Measurements from ENCODE around the gene ECI2.
"Not testable (repeated sequence)": the region's sequence is repeated elsewhere in the genome, so short reads cannot be mapped to it uniquely, and the experiment has no call there.

ECI2 gene

DNA sequence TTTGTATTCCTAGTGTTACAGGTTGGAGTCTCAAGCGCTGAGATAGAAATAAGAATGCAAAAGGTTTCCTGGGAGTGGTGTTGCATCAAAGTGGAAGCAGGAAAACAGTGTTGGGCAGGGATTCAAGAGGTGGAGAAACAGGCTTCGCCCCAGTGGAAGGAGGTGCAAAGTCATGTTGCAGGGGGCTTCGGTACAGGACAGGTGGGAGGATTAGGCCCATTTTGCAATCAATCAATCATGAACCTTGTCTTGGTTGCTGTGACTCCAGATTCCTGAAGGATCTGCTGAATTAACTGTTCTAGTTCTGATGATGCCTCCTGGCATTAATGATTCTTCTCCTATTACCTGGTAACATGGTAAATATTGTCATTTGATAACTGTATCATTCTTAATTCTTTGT is 34.1 kb downstream of the ECI2 start:
- H3K4me1 ChIP-seq (ENCODE audit: control insufficient read depth, insufficient read depth, low read length), result no peaks in the 10 kb centered on the region
- H3K4me3 ChIP-seq (ENCODE audit: low read length in 2 of 2), result no peak overlapping the region
- no peak overlapping the region for H3K9ac ChIP-seq (ENCODE audit: low read length in 2 of 2)
- H3K27me3 ChIP-seq (ENCODE audit: control insufficient read depth in 1 of 2, insufficient read depth in 2 of 2, low read length in 2 of 2), result no peaks in the 10 kb centered on the region
- no peak overlapping the region for H3K27ac ChIP-seq (ENCODE audit: low read length)
- H3K36me3 ChIP-seq (ENCODE audit: control insufficient read depth in 2 of 2, insufficient read depth in 2 of 2, low read length in 2 of 2), result no peaks in the 10 kb centered on the region
- H3K9me3 ChIP-seq (ENCODE audit: control insufficient read depth in 2 of 2, low read length in 2 of 2), result no peaks in the 10 kb centered on the region

GRCh38 chr6:4100655-4101054 is 34.7 kb downstream of the ECI2 start:
- H3K27me3 ChIP-seq (ENCODE audit: control insufficient read depth in 1 of 2, insufficient read depth in 2 of 2, low read length in 2 of 2), result no peaks in the 10 kb centered on the region
- no peaks in the 10 kb centered on the region for H3K36me3 ChIP-seq (ENCODE audit: control insufficient read depth in 2 of 2, insufficient read depth in 2 of 2, low read length in 2 of 2)
- H3K9me3 ChIP-seq (ENCODE audit: control insufficient read depth in 2 of 2, low read length in 2 of 2), result no peaks in the 10 kb centered on the region
- no peaks in the 10 kb centered on the region for H3K4me1 ChIP-seq (ENCODE audit: control insufficient read depth, insufficient read depth, low read length)
- no peak overlapping the region for H3K27ac ChIP-seq (ENCODE audit: low read length)
- H3K9ac ChIP-seq (ENCODE audit: low read length in 2 of 2), result no peak overlapping the region
- H3K4me3 ChIP-seq (ENCODE audit: low read length in 2 of 2), result no peak overlapping the region

DNA sequence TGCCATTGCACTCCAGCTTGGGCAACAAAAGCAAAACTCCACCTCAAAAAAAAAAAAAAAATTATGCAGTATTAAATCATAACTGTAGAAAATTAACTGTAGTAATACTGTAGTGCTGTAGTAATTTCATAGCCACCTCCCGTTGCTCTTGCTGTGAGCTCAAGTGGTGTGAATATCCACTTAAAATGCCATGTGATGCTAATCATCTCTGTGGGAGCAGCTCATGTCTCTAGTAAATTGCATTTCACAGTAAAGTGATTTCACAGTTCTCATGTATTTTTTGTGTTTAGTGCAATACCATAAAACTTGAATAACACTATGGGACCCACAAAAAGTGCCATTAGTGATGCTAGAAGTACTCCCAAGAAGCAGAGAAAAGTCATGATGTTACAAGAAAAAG is 42.1 kb downstream of the ECI2 start:
- H3K4me1 ChIP-seq (ENCODE audit: control insufficient read depth, insufficient read depth, low read length), result no peaks in the 10 kb centered on the region

DNA sequence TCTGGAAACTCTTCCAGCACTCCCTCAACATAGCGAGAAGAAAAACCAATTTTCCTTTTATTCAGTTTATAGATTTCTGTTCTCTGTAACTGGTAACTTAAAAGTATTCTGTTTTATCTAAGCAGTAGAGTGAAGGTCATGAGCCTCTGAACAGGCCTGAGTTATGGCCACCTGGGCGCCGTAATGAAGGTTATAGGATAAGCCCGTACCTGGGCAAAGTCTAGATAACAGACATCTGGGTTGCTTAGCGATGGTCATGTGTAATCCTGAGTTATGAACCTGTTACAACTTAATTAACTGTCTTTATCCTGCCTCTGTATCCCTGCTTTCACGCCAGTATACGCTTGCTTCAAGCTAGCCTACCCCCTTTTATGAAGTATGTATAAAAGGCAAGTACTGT is 43.4 kb downstream of the ECI2 start:
- Histone ChIP-seq H3K9ac (ENCODE audit: low read length in 2 of 2) (no peak overlapping the region), H3K36me3 (ENCODE audit: control insufficient read depth in 2 of 2, insufficient read depth in 2 of 2, low read length in 2 of 2) (no peaks in the 10 kb centered on the region), H3K27me3 (ENCODE audit: control insufficient read depth in 1 of 2, insufficient read depth in 2 of 2, low read length in 2 of 2) (no peaks in the 10 kb centered on the region), H3K27ac (ENCODE audit: low read length) (no peak overlapping the region), H3K9me3 (ENCODE audit: control insufficient read depth in 2 of 2, low read length in 2 of 2) (no peaks in the 10 kb centered on the region), H3K4me1 (ENCODE audit: control insufficient read depth, insufficient read depth, low read length) (no peaks in the 10 kb centered on the region), H3K4me3 (ENCODE audit: low read length in 2 of 2) (no peak overlapping the region)

More for the DNA sequence above, 42.1 kb downstream of the ECI2 start:
- Histone ChIP-seq H3K36me3 (ENCODE audit: control insufficient read depth in 2 of 2, insufficient read depth in 2 of 2, low read length in 2 of 2) (no peaks in the 10 kb centered on the region), H3K9me3 (ENCODE audit: control insufficient read depth in 2 of 2, low read length in 2 of 2) (no peaks in the 10 kb centered on the region), H3K4me3 (ENCODE audit: low read length in 2 of 2) (no peak overlapping the region), H3K27ac (ENCODE audit: low read length) (no peak overlapping the region), H3K9ac (ENCODE audit: low read length in 2 of 2) (no peak overlapping the region), H3K27me3 (ENCODE audit: control insufficient read depth in 1 of 2, insufficient read depth in 2 of 2, low read length in 2 of 2) (no peaks in the 10 kb centered on the region)

DNA sequence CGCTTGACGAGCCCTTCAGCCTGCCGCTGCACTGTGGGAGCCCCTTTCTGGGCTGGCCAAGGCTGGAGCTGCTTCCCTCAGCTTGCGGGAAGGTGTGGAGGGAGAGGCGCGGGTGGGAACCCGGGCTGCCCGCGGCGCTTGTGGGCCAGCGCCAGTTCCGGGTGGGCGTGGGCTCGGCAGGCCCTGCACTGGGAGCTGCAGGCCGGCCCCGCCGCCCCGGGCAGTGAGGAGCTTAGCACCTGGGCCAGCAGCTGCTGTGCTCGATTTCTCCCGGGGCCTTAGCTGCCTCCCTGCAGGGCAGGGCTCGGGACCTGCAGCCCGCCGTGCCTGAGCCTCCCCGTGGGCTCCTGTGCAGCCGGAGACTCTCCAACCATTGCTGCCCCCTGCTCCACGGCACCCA is 45.3 kb downstream of the ECI2 start:
- not testable (repeated sequence) for H3K9me3 ChIP-seq (ENCODE audit: control insufficient read depth in 2 of 2, low read length in 2 of 2); H3K4me3 ChIP-seq (ENCODE audit: low read length in 2 of 2); H3K27ac ChIP-seq (ENCODE audit: low read length)

GRCh38 chr6:4088704-4089103 is 46.7 kb downstream of the ECI2 start:
- no peak overlapping the region for H3K27ac ChIP-seq (ENCODE audit: low read length)
- H3K36me3 ChIP-seq (ENCODE audit: control insufficient read depth in 2 of 2, insufficient read depth in 2 of 2, low read length in 2 of 2), result no peaks in the 10 kb centered on the region
- H3K9ac ChIP-seq (ENCODE audit: low read length in 2 of 2), result no peak overlapping the region
- no peaks in the 10 kb centered on the region for H3K4me1 ChIP-seq (ENCODE audit: control insufficient read depth, insufficient read depth, low read length)
- no peaks in the 10 kb centered on the region for H3K27me3 ChIP-seq (ENCODE audit: control insufficient read depth in 1 of 2, insufficient read depth in 2 of 2, low read length in 2 of 2)
- H3K4me3 ChIP-seq (ENCODE audit: low read length in 2 of 2), result no peak overlapping the region
- no peaks in the 10 kb centered on the region for H3K9me3 ChIP-seq (ENCODE audit: control insufficient read depth in 2 of 2, low read length in 2 of 2)

More for the DNA sequence above, 45.3 kb downstream of the ECI2 start:
- H3K36me3 ChIP-seq (ENCODE audit: control insufficient read depth in 2 of 2, insufficient read depth in 2 of 2, low read length in 2 of 2); H3K9ac ChIP-seq (ENCODE audit: low read length in 2 of 2); H3K4me1 ChIP-seq (ENCODE audit: control insufficient read depth, insufficient read depth, low read length); H3K27me3 ChIP-seq (ENCODE audit: control insufficient read depth in 1 of 2, insufficient read depth in 2 of 2, low read length in 2 of 2): not testable (repeated sequence)

GRCh38 chr6:4085332-4085700 is 50.1 kb downstream of the ECI2 start:
- Histone ChIP-seq H3K9ac (ENCODE audit: low read length in 2 of 2) (no peak overlapping the region), H3K9me3 (ENCODE audit: control insufficient read depth in 2 of 2, low read length in 2 of 2) (no peaks in the 10 kb centered on the region), H3K27ac (ENCODE audit: low read length) (no peak overlapping the region), H3K4me1 (ENCODE audit: control insufficient read depth, insufficient read depth, low read length) (no peaks in the 10 kb centered on the region), H3K4me3 (ENCODE audit: low read length in 2 of 2) (no peak overlapping the region), H3K27me3 (ENCODE audit: control insufficient read depth in 1 of 2, insufficient read depth in 2 of 2, low read length in 2 of 2) (no peaks in the 10 kb centered on the region), H3K36me3 (ENCODE audit: control insufficient read depth in 2 of 2, insufficient read depth in 2 of 2, low read length in 2 of 2) (no peaks in the 10 kb centered on the region)

GRCh38 chr6:4084444-4085331 is 50.7 kb downstream of the ECI2 start:
- H3K9ac ChIP-seq (ENCODE audit: low read length in 2 of 2), result no peak overlapping the region

GRCh38 chr6:4078691-4079471 is 56.5 kb downstream of the ECI2 start, which contains the start of gene FAM217A:
Gene FAM217A (minus strand): TSS chr6:4079137. CDS start chr6:4077414, 1,723 bp downstream.
- H3K4me3 ChIP-seq (ENCODE audit: low read length in 2 of 2), result no peak within 1 kb of the TSS
- H3K27ac ChIP-seq (ENCODE audit: low read length), result no peak within 1 kb of the TSS

More at GRCh38 chr6:4084444-4085331, 50.7 kb downstream of the ECI2 start:
- Histone ChIP-seq H3K27me3 (ENCODE audit: control insufficient read depth in 1 of 2, insufficient read depth in 2 of 2, low read length in 2 of 2) (no peaks in the 10 kb centered on the region), H3K9me3 (ENCODE audit: control insufficient read depth in 2 of 2, low read length in 2 of 2) (no peaks in the 10 kb centered on the region), H3K27ac (ENCODE audit: low read length) (no peak overlapping the region), H3K4me1 (ENCODE audit: control insufficient read depth, insufficient read depth, low read length) (no peaks in the 10 kb centered on the region), H3K4me3 (ENCODE audit: low read length in 2 of 2) (no peak overlapping the region), H3K36me3 (ENCODE audit: control insufficient read depth in 2 of 2, insufficient read depth in 2 of 2, low read length in 2 of 2) (no peaks in the 10 kb centered on the region)

GRCh38 chr6:4074478-4075235 is 60.7 kb downstream of the ECI2 start:
- no peak overlapping the region for H3K4me3 ChIP-seq (ENCODE audit: low read length in 2 of 2)
- no peaks in the 10 kb centered on the region for H3K36me3 ChIP-seq (ENCODE audit: control insufficient read depth in 2 of 2, insufficient read depth in 2 of 2, low read length in 2 of 2)
- peaks cover 3 to 6% of the 10 kb centered on the region in 2 donors for H3K27me3 ChIP-seq (ENCODE audit: control insufficient read depth in 1 of 2, insufficient read depth in 2 of 2, low read length in 2 of 2)
- no peak overlapping the region for H3K9ac ChIP-seq (ENCODE audit: low read length in 2 of 2)
- no peaks in the 10 kb centered on the region for H3K9me3 ChIP-seq (ENCODE audit: control insufficient read depth in 2 of 2, low read length in 2 of 2)
- no peak overlapping the region for H3K27ac ChIP-seq (ENCODE audit: low read length)
- H3K4me1 ChIP-seq (ENCODE audit: control insufficient read depth, insufficient read depth, low read length), result no peaks in the 10 kb centered on the region

More at GRCh38 chr6:4078691-4079471, 56.5 kb downstream of the ECI2 start, which contains the start of gene FAM217A:
- Histone ChIP-seq H3K4me1 (ENCODE audit: control insufficient read depth, insufficient read depth, low read length) (no peaks in the 10 kb centered on the region), H3K27me3 (ENCODE audit: control insufficient read depth in 1 of 2, insufficient read depth in 2 of 2, low read length in 2 of 2) (peaks cover 3 to 6% of the 10 kb centered on the region in 2 donors), H3K36me3 (ENCODE audit: control insufficient read depth in 2 of 2, insufficient read depth in 2 of 2, low read length in 2 of 2) (no peaks in the 10 kb centered on the region), H3K9ac (ENCODE audit: low read length in 2 of 2) (no peak within 1 kb of the TSS), H3K9me3 (ENCODE audit: control insufficient read depth in 2 of 2, low read length in 2 of 2) (no peaks in the 10 kb centered on the region)
